Tibial nerve (tissue), 4 donors: Measurements from ENCODE around the gene TDRD10. TPM values are rescaled to one million over a fixed set of nuclear protein-coding genes. Genes with fewer than 3 reads are reported as not detected.

Experiments
- DNase-seq, 2 donors: peaks; one replicate each; pipeline ENCODE4 v3.0.0-alpha.2; 2019; ENCODE audit warnings: low spot score in 2 of 2
- H3K27ac ChIP-seq, 4 donors: fragments of 200-600 bp; sonication (generic) in 3 of 4; one replicate each; pipeline ENCODE4 v1.5.1; 2017 to 2019; ENCODE audit warnings: mild to moderate bottlenecking in 1 of 4
- H3K27me3 ChIP-seq, 2 donors: fragments of 200-600 bp; sonication (generic) in 1 of 2; one replicate each; pipeline versions ENCODE4 v1.5.1 to v1.6.0; 2017 to 2019
- H3K36me3 ChIP-seq, 3 donors: fragments of 200-600 bp; sonication (generic); one replicate each; pipeline ENCODE4 v1.5.1; 2018 to 2019
- H3K4me1 ChIP-seq, 4 donors: fragments of 200-600 bp; sonication (generic) in 3 of 4; one replicate each; pipeline ENCODE4 v1.5.1; 2017 to 2019
- H3K4me3 ChIP-seq, 4 donors: fragments of 200-600 bp; sonication (generic) in 3 of 4; one replicate each; pipeline ENCODE4 v1.5.1; 2017 to 2019; ENCODE audit warnings: mild to moderate bottlenecking in 1 of 4, moderate library complexity in 1 of 4
- H3K9me3 ChIP-seq, 4 donors: fragments of 200-600 bp; sonication (generic) in 3 of 4; one replicate each; pipeline ENCODE4 v1.5.1; 2017 to 2019
- EP300 ChIP-seq, 2 donors: sonication (generic); formaldehyde crosslinking; IDR thresholded peaks; one replicate each; pipeline ENCODE4 v1.6.1; 2017; ENCODE audit warnings: antibody characterized with exemption in 2 of 2, mild to moderate bottlenecking in 1 of 2
- POLR2A ChIP-seq, 2 donors: fragments of 450-650 bp; IDR thresholded peaks; one replicate each; pipeline ENCODE4 v1.6.1; 2017; ENCODE audit warnings: antibody characterized with exemption in 2 of 2, mild to moderate bottlenecking in 2 of 2, moderate library complexity in 2 of 2
- WGBS, 2 donors: methylation state at CpG; one replicate each; pipeline ENCODE4 v1.1.5; 2018; 5-methylcytosine and 5-hydroxymethylcytosine counted together
- total RNA-seq, 4 donors: library from RNA; depleted of rRNA; stranded (reverse); fragments of >200 nt; gene quantifications; one replicate each; pipeline ENCODE4 v1.1.0, GENCODE V29; 2016
- TF ChIP-seq, protein P1 (sequence below), 5 experiments: fragments of 200-600 bp in 3 of 5; fragments of 450-650 bp in 2 of 5; sonication (generic) in 3 of 5; IDR thresholded peaks; one replicate each; pipeline ENCODE4 v1.5.1; 2016 to 2019; ENCODE audit warnings: antibody characterized with exemption in 5 of 5, mild to moderate bottlenecking in 3 of 5, moderate library complexity in 2 of 5

TDRD10 gene
- total RNA-seq, 4 donors from 2014 or later, result 6.7 to 9.0 (median 7.6) TPM

DNA sequence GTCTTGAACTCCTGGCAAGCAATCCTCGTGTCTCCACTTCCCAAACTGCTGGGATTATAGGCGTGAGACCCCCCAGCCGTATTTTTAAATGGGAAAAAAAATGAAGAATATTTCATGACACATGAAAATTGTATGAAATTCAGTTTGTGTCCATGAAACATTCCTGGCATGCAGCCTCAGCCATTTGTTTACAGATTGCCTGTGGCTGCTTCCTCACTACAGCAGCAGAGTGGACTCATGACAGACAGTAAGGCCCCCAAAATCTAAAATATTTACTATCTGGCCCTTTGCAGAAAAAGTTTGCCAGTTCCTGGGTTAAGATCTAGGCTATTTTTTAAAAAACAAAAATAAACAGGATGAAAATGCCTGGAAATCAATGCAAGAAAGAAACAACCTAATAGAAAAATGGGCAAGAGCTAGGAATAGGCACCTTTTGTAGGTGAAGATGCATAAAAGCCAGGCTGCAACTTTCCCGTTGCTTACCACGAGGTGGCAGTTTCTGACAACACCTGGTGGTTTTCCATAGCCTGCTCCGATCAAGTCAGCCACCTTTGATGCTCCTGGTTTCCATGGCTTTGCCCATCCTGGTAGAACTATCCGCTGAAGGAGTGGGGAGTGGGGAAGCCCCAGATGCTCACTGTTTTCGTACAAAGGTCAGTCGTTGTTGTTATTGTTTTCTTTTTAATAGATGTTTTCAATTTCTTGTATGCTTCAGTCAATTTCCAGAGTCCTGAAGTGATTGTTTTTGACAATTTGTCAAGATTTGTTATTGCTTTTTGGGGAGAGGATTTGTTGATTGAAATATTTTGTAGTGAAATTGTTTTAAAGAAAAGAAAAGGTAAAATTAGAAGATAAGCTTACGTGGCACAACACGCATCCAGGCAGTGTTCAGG lies 32.2 kb downstream of the TDRD10 start:
- H3K4me1 ChIP-seq, result no peaks in the 10 kb centered on the region
- no peak overlapping the region for H3K27ac ChIP-seq
- peaks cover 0 to 3% (median 0%) of the 10 kb centered on the region in 3 donors for H3K36me3 ChIP-seq
- peaks cover 0 to 8% (median 0%) of the 10 kb centered on the region in 4 donors for H3K9me3 ChIP-seq
- WGBS, 2 donors, result 57 to 61% methylated on average over 11 of the region's 11 CpGs
- TF ChIP-seq, protein P1, sequence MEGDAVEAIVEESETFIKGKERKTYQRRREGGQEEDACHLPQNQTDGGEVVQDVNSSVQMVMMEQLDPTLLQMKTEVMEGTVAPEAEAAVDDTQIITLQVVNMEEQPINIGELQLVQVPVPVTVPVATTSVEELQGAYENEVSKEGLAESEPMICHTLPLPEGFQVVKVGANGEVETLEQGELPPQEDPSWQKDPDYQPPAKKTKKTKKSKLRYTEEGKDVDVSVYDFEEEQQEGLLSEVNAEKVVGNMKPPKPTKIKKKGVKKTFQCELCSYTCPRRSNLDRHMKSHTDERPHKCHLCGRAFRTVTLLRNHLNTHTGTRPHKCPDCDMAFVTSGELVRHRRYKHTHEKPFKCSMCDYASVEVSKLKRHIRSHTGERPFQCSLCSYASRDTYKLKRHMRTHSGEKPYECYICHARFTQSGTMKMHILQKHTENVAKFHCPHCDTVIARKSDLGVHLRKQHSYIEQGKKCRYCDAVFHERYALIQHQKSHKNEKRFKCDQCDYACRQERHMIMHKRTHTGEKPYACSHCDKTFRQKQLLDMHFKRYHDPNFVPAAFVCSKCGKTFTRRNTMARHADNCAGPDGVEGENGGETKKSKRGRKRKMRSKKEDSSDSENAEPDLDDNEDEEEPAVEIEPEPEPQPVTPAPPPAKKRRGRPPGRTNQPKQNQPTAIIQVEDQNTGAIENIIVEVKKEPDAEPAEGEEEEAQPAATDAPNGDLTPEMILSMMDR (IDR thresholded peaks at IDR 0.05), result peak in 1 of 5 experiments; percentile 22
- no peak for TF ChIP-seq POLR2A (IDR thresholded peaks at IDR 0.05)
- no peak overlapping the region for H3K4me3 ChIP-seq
- no peak for DNase-seq
- no peaks in the 10 kb centered on the region for H3K27me3 ChIP-seq

DNA sequence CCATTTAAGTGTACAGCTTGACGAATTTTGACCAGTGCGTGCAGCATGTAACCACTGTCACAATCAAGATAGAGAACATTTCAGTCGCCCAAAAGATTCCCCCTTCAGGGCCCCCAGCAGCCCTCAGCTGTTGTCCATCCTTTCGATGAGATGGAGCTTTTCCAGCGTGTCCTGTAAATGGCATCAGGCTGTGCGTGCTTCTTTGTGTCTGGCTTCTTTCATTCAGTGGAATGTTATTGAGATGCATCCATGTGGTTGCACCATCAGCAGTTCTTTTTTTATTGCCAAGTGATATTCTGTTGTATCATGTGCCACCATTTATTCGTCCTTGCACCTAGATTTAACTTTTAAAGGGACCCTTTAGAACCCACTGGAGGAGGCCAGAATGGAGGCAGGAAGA lies 34.6 kb downstream of the TDRD10 start:
- H3K36me3 ChIP-seq, result peaks cover 0 to 3% (median 0%) of the 10 kb centered on the region in 3 donors
- WGBS, 2 donors, result 69 to 84% methylated on average over 7 of the region's 7 CpGs
- no peaks in the 10 kb centered on the region for H3K4me1 ChIP-seq
- peaks cover 0 to 8% (median 0%) of the 10 kb centered on the region in 4 donors for H3K9me3 ChIP-seq
- no peak overlapping the region for H3K27ac ChIP-seq
- TF ChIP-seq POLR2A (IDR thresholded peaks at IDR 0.05) (no peak), EP300 (IDR thresholded peaks at IDR 0.05) (no peak)
- TF ChIP-seq, protein P1 (IDR thresholded peaks at IDR 0.05), result no peak
- H3K4me3 ChIP-seq, result no peak overlapping the region
- no peak for DNase-seq
- H3K27me3 ChIP-seq, result no peaks in the 10 kb centered on the region

DNA sequence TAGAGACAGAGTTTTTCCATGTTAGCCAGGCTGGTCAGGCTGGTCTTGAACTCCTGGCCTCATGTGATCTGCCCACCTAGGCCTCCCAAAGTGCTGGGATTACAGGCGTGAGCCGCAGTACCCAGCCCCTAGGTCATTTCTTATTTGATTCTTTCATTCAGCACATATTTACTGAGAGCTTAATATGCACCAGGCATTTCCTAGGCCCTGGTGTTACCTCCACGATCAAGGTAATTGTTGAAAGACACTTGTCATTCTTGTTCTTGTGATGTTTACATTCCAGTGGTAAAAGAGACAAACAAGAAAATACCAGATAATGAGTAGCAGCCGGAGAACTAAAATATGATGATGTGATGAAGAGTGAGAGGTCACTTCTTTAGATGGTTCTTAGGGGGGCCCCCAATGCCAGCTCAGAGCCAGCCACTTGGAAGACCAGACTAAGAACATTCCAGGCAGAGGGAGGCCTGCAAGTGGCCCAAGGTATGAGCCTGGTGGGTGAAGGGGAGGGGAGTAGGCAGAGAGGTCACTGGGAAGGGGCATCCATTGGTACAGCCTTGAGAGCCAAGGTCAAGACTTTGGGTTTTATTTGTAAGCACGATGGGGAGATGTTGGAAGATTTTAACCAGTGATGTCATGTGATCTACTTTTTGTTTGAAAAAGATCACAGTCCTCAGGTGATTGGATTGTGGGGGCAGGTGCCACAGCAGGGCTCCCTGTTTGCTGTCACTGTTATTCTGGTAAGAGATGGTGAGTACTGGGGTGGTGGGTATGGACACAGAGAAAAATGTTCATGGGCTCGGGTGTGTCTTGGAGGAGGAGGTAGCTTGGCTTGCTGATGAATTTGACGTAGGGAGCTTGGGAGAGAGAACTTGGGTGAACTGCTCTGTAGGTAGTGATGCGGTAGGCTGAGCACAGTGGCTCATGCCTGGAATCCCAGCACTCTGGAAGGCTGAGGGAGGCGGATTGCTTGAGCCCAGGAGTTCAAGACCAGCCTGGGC lies 37.8 kb downstream of the TDRD10 start:
- TF ChIP-seq, protein P1 (IDR thresholded peaks at IDR 0.05), result no peak
- TF ChIP-seq POLR2A (IDR thresholded peaks at IDR 0.05), result no peak
- no peak for TF ChIP-seq EP300 (IDR thresholded peaks at IDR 0.05)
- WGBS, 2 donors, result 90 to 92% methylated on average over 9 of the region's 9 CpGs
- Histone ChIP-seq H3K4me3 (no peak overlapping the region), H3K4me1 (no peaks in the 10 kb centered on the region), H3K36me3 (peaks cover 0 to 3% (median 0%) of the 10 kb centered on the region in 3 donors), H3K27ac (no peak overlapping the region), H3K27me3 (no peaks in the 10 kb centered on the region), H3K9me3 (peaks cover 0 to 8% (median 0%) of the 10 kb centered on the region in 4 donors)
- DNase-seq, result no peak

- H3K9me3 ChIP-seq, result no peaks in the 10 kb centered on the region
- peaks cover 0 to 3% (median 0%) of the 10 kb centered on the region in 3 donors for H3K36me3 ChIP-seq
- no peak for DNase-seq
- H3K27ac ChIP-seq, result no peak overlapping the region
- no peaks in the 10 kb centered on the region for H3K27me3 ChIP-seq
- TF ChIP-seq POLR2A (IDR thresholded peaks at IDR 0.05), result no peak
- TF ChIP-seq EP300 (IDR thresholded peaks at IDR 0.05), result no peak
- TF ChIP-seq, protein P1 (IDR thresholded peaks at IDR 0.05), result no peak
- no peaks in the 10 kb centered on the region for H3K4me1 ChIP-seq
- WGBS, 2 donors, result 45 to 48% methylated on average over 6 of the region's 6 CpGs
- H3K4me3 ChIP-seq, result no peak overlapping the region
Observed at GRCh38 chr1:154541231-154541630, 39.2 kb downstream of the TDRD10 start.
